ENCODE data around the gene CEP85.
"Not testable (repeated sequence)": the region's sequence is repeated elsewhere in the genome, so short reads cannot be mapped to it uniquely, and the experiment has no call there.

Gene CEP85

GRCh38 chr1:26225033-26225831 lies 8.8 kb upstream of the CEP85 start:
- peak; percentile 23 to 49 for DNase-seq

GRCh38 chr1:26230682-26231081 lies 3.3 kb upstream of the CEP85 start:
- not testable (repeated sequence) for DNase-seq

DNA sequence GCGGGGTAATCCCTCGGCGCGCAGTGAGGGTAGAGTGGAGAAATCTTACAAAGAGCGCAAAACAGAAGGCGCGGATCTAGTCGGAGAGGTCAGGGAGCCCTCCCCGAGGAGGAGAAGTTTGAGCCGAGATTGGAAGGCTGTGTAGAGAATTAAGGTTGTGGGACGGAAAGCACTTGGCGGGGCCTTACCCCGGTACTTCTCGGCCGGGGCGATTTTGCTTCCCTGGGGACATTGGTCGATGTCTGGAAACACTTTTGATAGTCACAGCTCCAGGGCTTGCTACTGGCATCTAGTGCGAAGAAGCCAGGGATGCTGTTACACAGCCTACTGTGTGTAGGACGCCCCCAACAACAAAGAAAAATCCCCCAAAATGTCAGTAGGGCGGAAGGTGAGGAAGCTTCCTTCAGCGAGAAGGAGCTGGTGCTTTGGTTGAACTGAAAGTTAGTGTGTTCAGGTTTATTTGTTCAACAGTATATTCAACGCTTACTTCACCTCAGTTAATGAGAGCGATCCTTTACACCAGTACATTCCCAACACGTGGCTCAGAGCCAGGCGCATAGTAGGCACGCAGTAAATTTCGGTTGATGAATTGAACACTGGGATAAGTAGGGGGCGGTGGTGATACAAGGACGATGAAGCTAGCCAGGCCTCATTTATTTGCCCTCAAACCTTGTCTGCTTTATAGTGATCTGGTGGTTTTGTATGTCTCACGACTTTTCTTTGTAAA lies 807 bp downstream of the CEP85 start:
- DNase-seq, result peak; percentile 13 to 14

- no peak for DNase-seq
Observed at GRCh38 chr1:26237230-26237966, 3.4 kb downstream of the CEP85 start.

DNA sequence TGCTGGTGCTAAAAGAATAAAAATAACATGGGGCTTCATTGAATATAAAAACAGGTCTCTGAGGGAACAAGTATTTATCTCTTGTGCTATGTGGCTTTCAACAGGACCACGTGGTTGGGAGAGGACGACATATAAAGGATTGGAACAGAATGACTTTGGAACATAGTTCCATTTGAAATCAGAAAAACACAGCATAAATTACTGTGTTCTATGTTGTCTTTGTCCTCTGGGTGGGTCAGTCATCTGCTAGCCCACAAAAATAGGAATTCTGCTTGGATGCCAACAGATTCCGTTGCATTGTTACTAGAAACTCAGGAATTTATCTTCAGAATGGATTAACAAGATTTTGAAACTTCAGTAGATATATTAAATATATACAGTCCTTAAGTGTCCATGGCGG lies 5.9 kb downstream of the CEP85 start:
- no peak for DNase-seq

DNA sequence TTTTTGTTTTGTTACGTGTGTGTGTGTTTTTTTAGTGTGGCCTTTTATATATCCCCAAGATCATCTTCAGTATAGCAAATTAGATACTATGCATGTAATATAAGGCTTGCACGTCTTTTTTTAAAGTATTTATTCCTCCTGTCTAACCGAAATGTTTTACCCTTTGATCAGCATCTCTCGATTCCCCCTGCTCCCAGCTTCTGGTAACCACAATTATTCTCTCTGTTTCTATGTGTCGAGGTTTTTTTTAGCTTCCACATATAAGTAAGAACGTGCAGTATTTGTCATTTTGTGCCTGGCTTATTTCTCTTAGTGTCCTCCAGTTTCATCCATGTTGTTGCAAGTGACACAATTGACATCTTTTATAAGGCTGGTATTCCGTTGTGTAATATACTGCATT lies 18.7 kb downstream of the CEP85 start:
- DNase-seq, result no peak

DNA sequence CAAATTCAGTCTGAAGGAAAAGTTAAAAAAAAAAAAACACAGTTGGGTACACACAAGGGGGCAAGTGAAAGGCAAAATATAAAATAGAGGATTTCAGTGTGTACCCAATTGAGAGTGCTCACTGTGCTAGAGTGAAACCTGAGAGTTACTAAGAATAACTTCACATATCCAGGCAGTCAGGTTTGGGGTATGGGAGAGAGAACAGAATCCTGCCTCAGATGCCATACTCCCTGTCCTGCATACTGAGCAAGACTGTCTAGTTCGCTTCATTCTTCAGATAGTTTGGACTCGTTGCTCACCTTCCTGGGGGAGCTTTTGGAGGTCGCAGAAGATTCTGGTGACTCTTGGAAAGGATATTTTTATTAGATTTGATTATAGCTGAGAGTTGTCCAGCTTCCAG lies 20.4 kb downstream of the CEP85 start:
- DNase-seq, result no peak

DNA sequence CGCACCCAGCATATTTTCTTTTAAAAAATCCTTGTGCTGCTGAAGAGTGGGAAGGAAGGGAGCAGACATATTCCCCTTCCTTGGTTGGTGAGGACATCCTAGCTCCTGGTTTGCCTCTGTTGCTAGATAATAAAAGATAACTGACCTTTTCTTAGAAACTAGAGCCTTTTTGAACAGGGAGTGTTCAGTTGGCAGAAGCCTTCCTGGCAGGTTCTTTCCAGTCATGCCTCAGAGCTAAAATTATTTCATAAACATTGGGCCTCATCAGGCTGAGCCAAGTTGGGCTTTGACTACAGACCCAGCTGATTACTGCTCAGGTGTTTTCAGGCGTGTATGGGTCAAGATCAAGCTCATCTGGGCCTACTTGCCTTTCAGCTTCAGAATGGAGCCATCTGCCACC lies 23.2 kb downstream of the CEP85 start:
- no peak for DNase-seq

GRCh38 chr1:26259005-26259404 lies 25.0 kb downstream of the CEP85 start:
- no peak for DNase-seq

DNA sequence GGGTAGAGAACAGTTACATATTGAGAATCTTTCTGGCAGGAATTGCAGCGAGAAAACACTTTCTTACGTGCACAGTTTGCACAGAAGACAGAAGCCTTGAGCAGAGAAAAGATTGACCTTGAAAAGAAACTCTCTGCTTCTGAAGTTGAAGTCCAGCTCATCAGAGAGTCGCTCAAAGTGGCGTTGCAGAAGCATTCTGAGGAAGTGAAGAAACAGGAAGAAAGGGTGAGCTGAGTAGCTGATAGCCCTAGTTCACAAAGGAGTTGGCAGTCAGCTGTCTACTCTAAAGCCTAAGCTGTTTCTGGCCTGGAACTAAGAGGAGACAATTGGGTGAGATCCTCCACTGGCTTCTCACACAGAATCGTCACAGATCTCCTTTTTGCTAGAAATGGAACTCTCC lies 25.6 kb downstream of the CEP85 start:
- DNase-seq, result no peak

- no peak for DNase-seq
Observed at GRCh38 chr1:26263212-26263611, 29.2 kb downstream of the CEP85 start.

GRCh38 chr1:26265405-26265804 lies 31.4 kb downstream of the CEP85 start:
- no peak for DNase-seq

- DNase-seq, result no peak
Observed at GRCh38 chr1:26268290-26269197, 34.5 kb downstream of the CEP85 start.

DNA sequence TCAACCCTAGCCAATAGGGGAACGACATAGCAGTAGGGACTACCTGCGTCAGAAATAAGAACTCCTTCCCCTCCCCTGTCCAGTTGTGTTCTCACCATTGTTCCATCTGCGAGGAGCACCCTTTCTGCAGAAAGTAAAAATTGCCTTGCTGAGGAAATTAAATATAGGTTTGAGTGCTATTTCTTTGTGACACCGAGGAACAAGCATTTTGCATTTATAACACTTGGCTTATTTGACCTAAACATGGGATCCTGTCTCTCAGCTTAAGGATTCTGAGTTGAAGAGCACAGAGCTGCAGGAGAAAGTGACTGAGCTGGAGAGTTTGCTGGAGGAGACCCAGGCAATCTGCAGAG lies 35.2 kb downstream of the CEP85 start:
- DNase-seq, result no peak

- DNase-seq, result no peak
Observed at GRCh38 chr1:26274801-26275425, 40.9 kb downstream of the CEP85 start.

DNA sequence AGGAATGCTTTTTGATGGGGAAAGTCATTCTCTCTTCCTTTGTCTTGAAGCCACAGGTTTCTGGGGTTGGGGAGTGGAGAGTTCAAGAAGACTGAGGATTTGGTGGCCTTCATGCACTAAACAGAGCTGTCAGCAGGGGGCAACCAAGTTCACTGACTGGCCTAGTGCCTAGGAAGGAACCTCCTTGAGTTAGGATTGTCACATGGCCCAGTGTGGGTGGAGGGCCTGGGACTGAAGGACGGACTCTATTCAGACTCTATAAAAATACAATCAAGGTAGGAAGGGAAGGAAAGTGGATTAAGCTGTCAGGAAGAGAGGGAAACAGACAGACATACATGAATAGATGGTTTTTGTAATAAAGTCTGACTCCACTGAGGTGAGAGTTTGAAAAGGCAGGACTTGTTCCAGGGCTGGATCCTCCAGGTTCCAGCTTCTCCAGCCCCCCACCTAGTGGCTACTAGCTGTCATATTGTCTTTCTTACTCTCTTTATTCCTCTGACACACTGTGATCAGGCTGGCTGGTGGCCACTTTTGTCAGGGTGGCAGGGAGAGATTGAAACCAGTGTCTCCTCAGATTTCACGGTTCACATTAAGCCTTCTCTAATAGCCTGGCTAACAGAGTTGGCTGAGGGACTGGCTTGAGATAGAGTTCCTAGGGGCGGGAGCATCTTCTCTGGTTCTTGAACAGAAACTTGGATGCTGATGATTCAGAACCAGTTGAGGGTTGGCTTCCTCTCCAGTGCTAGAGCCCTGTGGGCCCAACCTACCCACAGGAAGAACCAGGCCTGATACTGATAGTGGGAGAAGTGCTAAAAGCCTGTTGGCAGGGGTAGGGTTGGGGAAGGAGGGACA lies 41.8 kb downstream of the CEP85 start:
- peak; percentile 84 to 86 for DNase-seq

GRCh38 chr1:26276432-26276838 lies 42.4 kb downstream of the CEP85 start:
- DNase-seq, result no peak

DNA sequence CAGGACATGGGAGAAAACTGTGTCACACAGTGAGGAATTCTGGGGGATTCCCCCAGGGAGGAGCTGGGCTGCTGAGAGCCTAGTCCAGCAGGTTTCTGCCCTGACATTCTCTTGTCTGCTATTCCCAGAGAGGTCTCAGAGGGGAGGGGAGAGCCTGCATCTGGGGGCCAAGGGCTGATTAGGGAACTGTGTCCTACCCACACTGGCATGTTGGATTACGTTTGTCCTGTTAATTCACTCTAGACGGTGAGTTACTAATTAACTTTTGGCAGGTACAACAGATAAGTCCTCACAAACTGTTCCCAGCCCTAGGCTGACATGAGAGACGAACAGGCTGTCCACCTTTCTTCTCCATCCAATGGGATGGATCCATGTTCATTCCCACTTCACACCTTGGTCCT lies 43.3 kb downstream of the CEP85 start:
- no peak for DNase-seq

GRCh38 chr1:26277719-26278118 lies 43.7 kb downstream of the CEP85 start:
- no peak for DNase-seq

- DNase-seq, result no peak
Observed at GRCh38 chr1:26278303-26278702, 44.3 kb downstream of the CEP85 start.
